ENCODE results near the gene ZNF438.

DNA sequence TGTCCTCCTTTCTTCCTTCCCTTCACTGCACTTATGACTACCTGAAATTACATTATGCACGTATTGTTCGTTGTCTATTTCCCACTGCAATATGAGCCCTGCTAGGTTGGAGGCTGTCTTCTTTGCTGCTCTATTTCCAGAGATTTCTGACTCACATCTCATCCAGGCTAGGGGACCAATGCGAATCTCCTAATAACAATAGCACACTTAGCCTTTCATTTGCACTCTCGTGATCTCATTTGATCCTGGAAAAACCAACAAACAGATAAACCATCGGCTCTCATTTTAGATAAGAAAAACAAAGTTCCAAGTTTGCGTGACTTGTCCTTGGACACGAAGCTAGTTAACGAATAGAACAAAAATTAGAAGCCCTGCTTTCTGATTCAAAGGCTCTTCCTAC lies 1.4 kb downstream of the ZNF438 start:
- TF ChIP-seq CTCF (IDR thresholded peaks at IDR 0.05; ENCODE audit: low read depth, low read length, poor library complexity, severe bottlenecking) = no peak
- no peak for TF ChIP-seq EZH2phosphoT487 (IDR thresholded peaks at IDR 0.05; ENCODE audit: borderline replicate concordance, low read length)

All from DOHH2 (cell line).